Right hindlimb (tissue), 1 donor: Measurements from ENCODE around the gene ST3GAL2.

ENCODE experiments used
- DNase-seq: peaks from one replicate; pipeline ENCODE4 v3.0.0-alpha.2; 2018

ST3GAL2 gene

DNA sequence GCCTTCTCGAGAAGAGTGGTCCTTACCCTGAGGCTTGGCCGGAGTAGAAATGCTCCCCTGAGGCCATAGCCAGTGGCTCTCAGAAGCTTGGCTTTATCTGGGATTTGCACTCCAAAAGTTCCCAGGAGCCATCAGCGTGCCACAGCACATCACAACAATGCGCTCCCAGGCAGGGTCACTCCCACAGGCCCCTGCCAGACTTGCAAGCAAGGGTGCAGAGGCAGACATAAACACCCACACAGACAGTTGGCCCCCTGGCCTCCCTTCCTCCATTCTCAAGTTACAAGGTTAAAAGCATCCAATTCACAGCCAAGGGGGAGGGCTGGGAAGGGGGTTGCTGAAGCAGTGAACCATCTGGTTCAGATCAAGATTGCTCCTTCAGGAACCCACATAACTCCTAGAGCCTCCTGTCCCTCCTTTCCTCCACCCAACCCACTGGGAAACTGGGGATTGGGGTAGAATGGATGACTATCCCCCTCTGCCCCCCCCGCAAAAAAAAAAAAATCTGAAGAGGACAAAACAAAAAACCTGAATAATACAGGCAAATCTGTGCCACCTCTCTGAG, 1.8 kb downstream of the ST3GAL2 start:
- DNase-seq, result peak; percentile 73

DNA sequence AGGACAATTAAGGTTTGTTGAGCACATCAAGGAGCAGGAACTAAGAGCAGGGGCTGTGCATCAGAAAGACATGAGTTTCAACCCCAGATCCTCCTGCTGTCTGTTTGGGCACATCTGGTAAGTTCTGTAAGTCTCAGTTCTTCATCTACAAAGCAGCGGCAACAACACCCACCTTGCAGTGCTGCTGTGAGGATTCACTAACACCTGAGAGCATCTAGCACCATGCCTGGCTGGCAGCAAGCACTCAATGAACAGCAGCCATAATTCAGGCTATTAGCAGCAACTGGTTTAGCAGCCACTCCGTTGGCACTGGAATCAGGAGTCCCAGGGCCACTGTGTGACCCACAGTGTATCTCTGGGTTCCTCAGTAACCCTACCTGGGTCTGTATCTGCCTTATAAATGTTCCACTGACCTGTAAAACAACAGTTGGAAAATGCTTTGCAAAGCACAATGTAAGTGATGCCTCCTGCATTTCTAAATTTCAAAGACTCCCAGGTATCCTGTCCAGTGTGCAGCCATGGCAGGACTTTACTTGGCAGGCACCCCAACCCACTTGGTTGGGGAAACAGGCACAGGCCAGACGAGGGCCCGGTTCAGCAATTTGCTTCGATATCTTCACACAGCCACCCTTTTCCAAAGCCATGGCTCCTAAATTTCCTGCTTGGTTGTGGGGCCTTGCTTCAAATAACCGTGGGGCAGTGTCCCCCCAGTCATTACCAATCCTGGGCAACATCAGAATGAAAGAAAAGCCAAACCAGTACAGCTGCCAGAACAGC, 4.2 kb downstream of the ST3GAL2 start:
- no peak for DNase-seq

DNA sequence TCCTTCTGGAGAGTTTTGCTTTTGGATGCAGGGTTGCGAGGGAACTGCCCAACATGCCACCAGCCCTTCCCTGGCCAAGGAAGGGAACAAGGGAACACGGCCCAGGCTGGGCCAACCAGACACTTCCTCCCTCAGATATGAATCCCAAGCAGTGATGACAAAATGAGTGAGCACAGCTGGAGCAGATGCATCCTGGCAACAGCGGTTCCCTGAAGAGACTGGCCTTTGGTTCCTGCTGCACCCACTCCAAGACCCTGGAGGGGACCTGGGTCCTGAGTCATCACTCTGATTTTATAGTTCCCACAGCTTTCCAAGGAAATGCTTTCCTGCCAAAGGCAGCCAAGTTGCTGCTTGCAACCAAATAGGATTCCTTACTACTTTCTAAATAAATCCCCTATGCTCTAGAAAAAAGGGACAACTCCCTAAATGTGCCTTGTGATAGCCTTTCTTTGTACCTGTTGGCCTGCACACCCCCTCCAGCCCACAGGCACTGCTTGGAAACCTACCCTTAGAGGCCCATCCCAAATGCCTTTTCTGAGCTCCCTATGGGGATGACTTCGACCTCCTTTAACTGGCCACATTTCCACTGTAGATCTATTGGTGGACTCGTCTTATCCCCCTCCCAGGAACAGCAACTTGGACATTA, 5.3 kb downstream of the ST3GAL2 start:
- DNase-seq, result peak; percentile 68

DNA sequence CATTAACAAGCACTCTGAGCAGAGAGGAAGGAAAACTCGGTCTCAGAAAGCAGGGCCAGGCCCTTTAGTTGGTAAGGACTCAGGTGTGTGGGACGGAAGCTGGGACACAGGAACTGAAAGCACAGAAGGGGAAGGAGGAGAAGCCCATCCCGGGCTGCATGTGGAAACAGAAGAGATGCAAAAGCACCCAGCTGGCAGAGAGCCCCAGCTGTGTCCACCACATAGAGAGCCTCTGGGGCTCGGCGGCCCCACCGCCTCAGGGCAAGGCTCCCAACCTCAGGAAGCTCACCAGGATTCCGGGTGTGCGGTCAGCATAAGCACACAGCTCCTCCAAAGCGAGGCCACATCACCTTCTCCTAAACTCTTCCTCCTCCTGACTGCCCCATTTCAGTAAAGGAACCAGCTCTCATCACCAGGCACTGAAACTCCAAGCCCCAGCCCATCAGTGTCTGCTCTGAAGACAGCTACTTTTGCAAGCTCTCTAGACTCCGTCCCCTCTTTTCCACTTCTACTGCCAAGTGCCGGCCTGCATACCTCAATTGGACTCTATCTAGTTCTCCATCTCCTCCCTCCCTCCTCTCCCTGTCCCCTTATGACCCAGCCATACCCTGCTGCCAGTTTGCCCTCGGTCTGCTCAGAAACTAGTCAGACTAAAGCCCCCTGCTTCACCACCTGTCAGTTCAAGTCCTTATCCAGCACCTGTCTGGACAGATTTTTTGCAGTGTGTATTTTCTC, 6.0 kb downstream of the ST3GAL2 start:
- peak; percentile 51 for DNase-seq

DNA sequence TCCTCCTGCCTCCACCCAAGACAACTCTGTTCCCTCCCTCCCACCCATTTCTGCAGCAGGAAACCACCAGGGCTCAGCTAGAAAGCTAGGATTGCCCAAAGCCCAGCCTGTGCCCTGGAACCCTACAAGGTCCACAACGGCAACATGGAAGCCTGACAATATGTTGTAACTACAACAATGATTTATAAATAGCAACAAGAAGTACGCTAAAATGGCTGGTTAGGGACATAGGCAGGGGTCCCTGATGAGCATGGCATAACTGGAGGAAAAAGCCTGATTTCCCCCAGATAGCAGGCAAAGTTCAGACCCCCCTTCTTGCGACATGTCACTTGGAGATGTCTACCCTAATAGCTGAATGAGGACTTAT, 6.6 kb downstream of the ST3GAL2 start:
- no peak for DNase-seq

DNA sequence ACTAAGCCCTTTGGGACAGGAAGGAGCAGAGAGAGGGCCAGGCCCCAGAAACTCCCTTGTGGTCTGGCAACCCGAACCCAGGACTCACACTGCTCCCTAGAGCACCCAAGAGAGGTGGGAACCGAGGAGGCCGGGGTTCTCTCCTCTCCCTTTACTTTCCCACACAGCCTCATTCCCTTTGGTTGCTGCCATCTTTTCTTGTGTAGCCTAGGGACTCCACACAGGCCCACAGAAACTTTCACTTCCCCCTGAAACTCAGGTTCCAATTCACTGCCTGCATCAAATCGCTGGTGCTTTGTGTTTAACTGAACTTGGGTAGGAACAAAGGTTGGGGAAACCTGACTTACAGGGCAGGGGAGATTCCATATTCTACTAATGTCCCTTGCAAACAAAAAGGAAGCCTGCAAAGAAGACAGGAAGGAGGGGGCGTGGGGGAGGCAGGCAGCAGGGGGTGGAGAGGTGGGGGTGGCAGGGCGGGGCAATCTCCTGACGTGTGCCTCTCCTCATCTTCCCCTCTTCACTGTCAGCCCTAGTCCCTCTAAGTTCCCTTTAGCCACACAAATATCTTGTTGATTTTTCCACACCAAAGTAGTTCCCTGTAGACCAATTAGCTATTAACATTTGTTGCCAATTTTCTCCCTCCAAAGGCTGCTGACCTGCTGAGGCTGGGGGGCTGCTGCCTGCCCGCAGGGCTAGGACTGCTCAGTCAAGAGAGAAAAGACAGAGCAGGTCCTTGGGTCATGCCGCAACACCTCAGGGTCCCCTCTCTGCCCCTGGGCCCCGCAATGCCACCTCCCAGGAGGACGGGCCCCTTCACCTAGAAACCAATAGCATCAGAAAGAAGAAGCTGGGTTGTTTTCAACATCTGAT, 8.0 kb downstream of the ST3GAL2 start:
- peak; percentile 55 for DNase-seq

DNA sequence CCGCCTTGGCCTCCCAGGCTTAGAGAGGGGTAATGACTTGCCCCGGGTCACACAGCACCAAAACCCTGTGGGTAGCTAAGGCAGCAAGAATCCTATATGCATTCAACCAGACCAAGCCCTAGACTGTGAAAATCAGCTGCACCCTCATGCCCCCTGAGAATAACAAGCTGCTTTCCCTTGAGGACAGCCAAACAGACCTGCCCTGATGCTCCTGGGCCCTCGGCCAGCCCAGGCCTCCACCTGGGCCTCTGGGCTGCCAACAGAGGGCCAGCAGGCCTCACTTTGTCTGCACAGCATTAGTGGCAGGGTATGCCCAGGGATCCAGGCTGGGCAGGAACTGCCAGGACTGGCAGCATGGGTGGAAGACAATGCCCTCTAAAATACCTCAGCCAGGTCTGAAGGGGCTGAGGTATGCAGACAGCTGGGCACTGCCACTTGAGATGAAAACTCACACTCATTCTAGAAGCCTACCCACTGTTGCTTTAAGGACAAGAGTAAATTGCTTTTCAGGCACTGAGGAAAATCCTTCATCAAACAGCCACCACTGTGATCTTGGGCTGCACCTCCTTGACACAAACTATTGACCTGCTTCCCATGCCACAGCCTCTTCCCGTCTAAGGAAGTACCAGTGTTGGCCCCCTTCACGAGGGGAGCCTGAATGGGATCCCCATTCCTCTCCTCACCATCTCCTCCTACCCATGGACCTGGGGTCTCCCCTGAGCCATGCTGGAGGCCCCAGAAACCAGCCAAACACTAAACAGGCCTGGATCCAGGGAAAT, 8.8 kb downstream of the ST3GAL2 start:
- DNase-seq, result no peak

DNA sequence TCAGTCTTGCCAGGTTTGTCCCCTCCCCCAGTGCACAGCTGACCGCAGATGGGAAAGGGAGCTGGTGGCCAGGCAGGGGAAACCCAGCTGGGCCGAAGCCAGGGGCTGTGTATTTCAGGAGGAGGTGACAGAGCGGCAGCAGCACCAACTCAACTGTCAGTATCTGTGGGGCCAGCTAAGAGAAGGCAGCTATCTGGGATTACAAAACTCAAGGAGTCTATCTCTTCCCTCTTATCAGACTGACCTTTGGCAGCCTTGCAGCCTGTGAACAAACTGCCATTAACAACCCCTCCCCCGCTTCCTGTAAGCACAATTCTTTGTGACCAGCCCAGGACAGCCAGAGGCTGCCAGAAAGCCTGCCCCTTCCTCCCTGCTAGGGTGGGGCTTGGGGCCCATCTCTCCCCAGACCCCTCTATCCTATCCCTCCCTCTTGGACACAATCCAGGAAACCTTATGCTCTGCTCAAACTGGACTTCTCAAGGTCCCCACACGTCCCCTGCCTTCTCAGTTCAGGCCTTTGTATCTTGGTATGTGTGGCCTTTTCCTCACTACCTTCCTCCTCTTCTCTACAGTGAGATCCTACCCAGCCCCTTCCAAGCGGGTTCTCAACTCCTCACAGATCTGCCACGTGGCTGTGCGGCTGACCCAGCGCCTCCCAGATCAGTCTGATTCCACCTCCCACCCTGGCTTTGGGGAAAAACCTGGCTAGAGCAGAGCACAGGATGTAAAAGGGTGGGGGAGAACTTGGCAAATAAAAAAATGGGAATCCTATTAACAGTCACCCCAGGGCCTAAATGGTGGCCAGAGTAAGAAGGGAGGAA, 10.5 kb downstream of the ST3GAL2 start:
- DNase-seq, result peak; percentile 95

DNA sequence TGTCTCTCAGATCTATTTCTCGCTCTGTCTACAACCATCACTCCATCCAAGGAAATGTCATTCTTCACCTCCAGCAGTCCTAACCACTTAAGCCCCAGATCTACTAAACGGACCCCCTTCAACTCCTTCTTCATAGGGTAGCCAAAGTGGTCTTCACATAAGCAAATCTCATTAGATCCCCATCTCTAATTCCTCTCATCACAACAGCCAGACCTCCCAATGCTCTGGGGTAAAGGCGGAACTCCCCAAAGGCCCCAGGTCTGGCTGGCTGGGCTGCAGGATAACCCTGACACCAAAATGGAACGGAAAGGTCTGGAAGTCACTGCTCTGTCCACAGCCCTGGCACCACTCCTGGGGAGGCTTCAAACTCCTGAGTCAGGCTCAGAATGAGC, 11.1 kb downstream of the ST3GAL2 start:
- no peak for DNase-seq

DNA sequence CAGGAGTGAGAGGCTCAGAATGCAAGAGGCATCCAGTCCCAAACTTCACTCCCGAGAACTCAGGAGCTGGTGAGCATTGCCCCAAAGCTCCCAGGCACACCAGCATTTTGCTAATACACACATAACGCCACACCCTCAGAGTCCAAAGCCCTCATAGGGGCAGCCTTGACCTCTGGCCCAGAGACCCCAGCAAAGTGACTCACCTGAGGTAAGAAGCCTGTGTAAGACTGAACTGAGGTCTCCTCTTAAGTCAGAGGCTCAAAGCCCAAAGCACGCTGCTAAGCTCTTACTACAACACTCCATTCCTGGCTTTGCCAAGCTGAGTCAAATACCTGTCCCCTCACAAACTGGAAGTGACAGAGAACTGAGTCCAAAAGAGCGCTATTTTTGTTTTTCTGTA, 16.4 kb downstream of the ST3GAL2 start:
- no peak for DNase-seq

DNA sequence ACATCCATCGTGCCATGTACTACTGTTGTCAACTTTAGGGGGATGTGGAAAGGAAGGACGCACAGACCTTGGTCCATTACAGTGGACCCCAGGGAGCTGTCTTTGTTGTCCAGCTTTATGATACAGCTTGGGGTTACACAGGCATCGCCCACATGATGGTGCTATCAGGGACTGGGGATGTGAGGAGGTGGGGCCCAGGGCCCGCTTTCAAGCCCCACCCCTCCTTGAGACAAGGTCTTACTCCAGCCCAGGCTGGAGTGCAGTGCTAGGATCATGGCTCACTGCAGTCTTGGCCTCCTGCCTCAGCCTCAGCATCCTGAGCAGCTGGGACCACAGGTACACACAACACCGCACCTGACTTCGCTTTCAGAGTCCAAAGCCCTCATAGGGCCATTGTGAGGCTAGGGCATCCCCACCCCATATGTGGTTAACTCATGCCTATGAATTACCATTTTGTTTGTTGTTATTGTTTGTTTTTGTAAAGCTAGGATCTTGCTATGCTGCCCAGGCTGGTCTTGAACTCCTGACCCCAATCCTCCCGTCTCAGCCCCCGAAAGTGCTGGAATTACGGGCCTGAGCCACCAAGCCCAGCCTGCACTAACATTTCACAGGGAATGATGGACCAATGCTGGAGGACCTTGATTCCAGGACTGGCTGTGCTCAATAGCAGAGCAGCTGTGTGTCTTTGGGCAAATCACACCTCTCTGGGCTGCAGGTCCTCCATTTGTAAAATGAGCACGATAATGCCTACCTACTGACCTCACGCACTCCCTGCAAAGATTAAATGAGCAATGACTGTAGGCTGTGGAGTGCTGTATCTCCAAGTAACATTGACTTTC, 17.2 kb downstream of the ST3GAL2 start:
- DNase-seq, result no peak

DNA sequence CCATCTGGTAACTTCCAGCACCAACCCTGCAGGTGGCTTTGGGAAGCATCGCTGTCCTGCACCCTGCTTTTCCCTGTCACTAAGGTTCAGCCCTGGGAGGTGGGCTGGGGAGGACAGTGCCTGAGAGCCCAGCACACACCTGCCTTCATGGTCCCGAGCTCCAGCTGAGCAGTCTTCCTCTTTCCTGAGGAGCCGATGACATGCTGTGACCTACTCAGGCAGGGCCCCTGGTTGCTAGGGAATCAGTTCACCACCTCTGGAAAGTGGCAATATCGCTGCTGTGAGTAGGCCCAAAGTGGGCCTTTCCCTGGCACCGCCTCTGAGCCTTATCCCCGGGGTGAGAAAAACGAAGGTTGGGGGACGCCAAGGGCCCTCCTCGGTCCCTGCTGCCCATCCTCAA, 17.9 kb downstream of the ST3GAL2 start:
- DNase-seq, result no peak

DNA sequence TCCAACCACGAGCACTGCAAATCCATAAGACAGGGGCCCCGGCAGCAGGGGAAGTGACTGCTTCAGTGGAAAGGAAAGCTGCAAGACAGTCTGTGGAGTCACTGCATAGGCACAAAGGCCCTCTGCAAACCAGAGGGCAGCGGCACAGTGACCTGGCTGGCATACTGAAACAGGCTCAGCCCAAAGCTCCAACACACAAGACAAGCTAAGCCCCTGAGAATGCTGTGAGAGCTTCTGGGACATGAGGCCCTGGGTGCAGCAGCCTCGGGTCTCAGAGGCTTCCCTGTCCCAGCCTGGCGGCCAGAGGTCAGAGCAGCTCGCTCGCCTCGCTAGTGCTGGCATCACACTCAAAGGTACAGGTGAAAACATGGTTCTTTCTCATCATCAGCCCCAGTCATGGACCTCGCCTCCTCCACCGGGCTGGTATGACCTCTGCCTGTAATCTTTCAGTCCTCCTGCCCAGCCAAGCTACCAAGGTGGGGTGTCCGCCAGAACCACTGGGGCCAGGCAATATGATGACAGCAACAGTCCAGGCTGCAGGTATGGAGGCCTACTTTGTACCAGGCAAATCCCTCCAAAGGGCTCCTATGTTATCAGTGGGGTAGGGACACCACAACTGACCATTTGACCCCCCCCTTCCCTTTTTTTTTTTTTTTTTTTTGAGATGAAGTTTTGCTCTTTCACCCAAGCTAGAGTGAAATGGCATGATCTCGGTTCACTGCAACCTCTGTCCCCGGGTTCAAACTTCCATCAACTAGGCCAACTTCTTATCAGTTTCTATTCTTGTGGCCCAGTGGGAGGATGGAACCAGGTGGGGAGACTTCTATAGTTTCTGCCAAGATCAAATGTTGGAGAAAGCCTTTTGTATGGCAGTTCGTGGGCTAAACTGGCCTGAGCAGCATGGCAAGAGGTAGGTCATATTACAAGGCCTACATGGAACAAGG, 19.2 kb downstream of the ST3GAL2 start:
- DNase-seq, result no peak

DNA sequence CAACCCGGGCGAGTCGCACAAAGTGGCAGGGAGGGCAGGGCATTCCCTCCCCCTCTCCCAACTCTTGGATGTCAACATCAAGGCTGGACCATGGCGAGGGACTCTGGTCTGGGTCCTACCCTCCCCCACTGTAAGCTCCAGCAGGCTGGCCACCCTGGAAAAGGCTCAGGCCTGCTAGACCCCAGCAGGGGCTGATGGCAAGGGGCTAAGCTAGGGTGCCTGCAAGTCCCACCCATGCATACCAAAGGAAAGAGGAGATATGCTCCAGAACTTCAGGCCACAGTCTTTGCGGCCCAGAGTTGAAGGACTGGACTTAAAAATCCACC, 19.9 kb downstream of the ST3GAL2 start:
- DNase-seq, result no peak

DNA sequence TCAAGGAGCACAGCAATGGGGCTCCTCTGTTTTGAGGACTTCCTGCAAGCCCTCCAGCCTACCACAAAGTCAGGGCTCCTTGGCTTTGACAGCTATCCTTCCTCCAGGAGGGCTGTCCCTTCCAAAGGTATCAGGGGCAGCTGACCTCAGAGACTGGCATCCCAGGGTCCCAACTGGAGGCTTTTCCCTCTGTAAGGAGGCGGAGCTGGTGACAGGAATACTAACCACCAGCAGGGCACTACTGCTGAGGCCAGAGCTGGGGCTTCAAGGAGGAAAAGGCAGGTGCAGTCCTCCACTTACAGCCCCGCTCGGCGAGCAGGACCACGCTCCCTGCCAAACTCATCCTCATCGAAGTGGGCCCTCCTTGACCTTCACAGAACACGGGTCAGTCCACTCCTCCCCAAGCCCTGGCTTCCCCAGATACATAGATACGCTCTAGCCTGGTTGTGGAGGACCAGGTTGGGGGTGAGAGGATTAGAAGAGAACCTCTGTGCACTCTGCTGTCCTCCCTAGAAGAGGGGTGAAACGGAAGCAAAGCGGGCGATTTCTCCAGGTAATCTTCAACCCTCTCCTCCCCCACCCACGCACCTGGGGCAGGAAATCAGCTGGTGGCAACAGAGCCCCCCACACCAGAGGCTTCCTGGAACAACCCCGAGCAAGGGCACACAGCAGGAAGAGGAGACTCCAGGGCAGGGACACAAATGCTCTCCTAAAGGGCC, 20.5 kb downstream of the ST3GAL2 start:
- no peak for DNase-seq

DNA sequence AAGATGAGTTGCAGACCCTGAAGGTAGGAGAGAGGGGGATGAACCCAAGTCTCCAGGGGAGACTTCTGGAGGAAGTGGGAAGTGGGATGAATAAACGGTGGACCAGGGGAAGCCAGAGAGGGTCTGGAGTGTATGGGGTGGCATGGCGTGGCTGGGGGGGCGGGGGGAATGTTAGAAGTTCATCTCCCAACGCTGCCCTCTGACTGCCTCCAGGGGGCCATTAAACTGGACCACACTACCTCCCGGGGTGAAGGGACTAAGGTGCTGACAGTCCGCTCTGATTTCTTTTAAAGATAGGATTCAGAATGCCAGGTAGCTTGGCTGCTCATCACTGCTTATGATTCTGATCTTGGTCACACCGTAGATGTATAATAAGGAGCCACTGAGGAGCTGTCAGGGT, 21.2 kb downstream of the ST3GAL2 start:
- DNase-seq, result no peak

DNA sequence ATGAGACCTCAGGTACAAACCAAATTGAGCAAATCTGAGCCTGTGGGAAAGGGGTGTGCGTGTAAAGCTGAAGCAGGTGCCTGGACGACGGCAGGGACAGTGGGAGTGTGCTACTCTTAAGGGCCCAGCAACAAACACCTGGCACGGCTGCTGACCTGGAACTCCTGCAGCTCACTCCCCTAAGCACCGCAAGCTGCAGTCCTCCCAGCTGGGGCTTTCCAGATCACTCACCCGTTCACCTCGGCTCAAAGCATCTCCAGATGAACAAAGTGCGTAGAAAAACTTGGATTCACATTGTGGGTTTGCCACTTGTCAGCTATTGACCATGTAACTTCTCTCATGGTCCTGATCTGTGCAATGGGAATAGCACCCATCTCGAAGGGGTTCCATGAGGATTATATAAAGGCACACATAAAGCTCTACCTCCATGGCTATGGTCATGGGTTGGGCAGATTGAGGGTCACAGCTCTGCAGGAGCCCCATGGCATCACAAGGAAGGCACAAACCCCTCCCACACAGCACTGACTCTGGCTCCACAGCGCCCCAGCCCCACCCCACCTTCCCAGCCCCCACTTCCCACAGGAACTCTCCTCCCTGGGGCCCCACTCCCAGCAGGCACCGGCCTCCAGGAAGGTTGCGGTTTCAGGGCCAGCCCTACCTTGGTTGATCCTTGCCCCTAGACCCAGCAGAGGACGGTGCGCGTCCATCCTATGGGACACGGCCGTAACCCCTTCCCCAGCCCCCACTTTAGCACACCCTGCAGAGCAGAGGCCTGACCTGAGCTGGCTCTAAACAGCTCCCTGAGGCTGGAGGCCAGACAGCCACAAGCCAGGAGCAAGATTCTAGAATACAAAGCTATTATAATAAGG, 21.9 kb downstream of the ST3GAL2 start:
- no peak for DNase-seq
